ENCODE data around the gene PLK3. TPM values are rescaled to one million over a fixed set of nuclear protein-coding genes. Genes with fewer than 3 reads are reported as not detected.

The PLK3 gene
- total and polyA plus RNA-seq, 10 of the 15 experiments (the other 5 are each of a cell fraction or from before 2014, with no cell fraction given) = 1.5 to 23.2 (median 12.1) TPM

- POLR2A ChIA-PET = interaction anchor here (0.6 to 2.7 kb wide), 9 partner anchors 11 to 527 kb away, joined by 3 to 19 read pairs (median 8); partner anchors contain the start of genes BEST4, PLK3 and RNU5D-1
- peak overlapping the region; percentile 92 for H3K27ac ChIP-seq (ENCODE audit: control insufficient read depth, insufficient read depth)
- intact Hi-C loops (cut with micrococcal nuclease; ENCODE audit: unreplicated experiment) (loop anchor here (2.0 to 5.0 kb wide), 2 partner anchors 41 to 46 kb away; partner anchors contain the start of gene RNU5D-1), in situ Hi-C loops (cut with MboI) (no loop called here)
- ATAC-seq (peak; percentile 1; the same call in 1 of the 3 replicates), DNase-seq (ENCODE audit: low read depth, low spot score) (no peak), FAIRE-seq (no peak)
- WGBS (ENCODE audit: insufficient coverage, insufficient replicate concordance, low lambda C conversion rate, missing lambda C conversion rate) = 6% methylated on average over 12 of the region's 12 CpGs
- no peaks in the 10 kb centered on the region for H3K9me3 ChIP-seq (replicated peaks; ENCODE audit: control insufficient read depth, insufficient read depth, low read length)
- RAD21 ChIA-PET (ENCODE audit: unreplicated experiment) = interaction anchor here (1.1 to 1.5 kb wide), 2 partner anchors 46 to 55 kb away, joined by 3 to 6 read pairs; no protein-coding TSS in a partner anchor
- peak overlapping the region; percentile 99 for H3K9ac ChIP-seq (ENCODE audit: control insufficient read depth, insufficient read depth, low read length)
- H3K36me3 ChIP-seq (ENCODE audit: control insufficient read depth in 2 of 2, insufficient read depth in 2 of 2, low read length in 1 of 2) = peaks cover 8 to 26% of the 10 kb centered on the region in 2 experiments
- SMC1A ChIA-PET (ENCODE audit: uncharacterized antibody, unreplicated experiment) = interaction anchor here (1.5 to 2.3 kb wide), 3 partner anchors 9 to 56 kb away, joined by 5 to 12 read pairs (median 6); partner anchors contain the start of gene RNU5D-1
- no peaks in the 10 kb centered on the region for H3K27me3 ChIP-seq (replicated peaks in 1 of 2; ENCODE audit: control insufficient read depth in 2 of 2, insufficient read depth in 2 of 2, low read length in 1 of 2)
- BruUV-seq (replicated peaks) = no TSS peak
- H2AFZ ChIP-seq (ENCODE audit: control insufficient read depth, low read depth, low read length) = no peak overlapping the region
- H3K4me2 ChIP-seq (ENCODE audit: control insufficient read depth, insufficient read depth) = peak overlapping the region; percentile 73
- H4K20me1 ChIP-seq (ENCODE audit: control insufficient read depth, insufficient read depth) = peaks cover 12% of the 10 kb centered on the region
- peaks cover 43% of the 10 kb centered on the region for H3K79me2 ChIP-seq (ENCODE audit: control insufficient read depth, insufficient read depth, low read length)
- TF ChIP-seq POLR2A (IDR thresholded peaks at IDR 0.05; ENCODE audit: low read depth, low read length) = 0 out of 2 replicates have a peak, but pooled peaks have one; percentile 6
- TF ChIP-seq SP1 (IDR thresholded peaks at IDR 0.05; ENCODE audit: low read depth, low read length) = no peak
- TF ChIP-seq NR2F1 (conservative IDR thresholded peaks at IDR 0.05) = 0 out of 2 replicates have a peak, but pooled peaks have one; percentile 13
- no peak for TF ChIP-seq E4F1 (IDR thresholded peaks at IDR 0.05; ENCODE audit: borderline replicate concordance, partially characterized antibody)
- no peak for TF ChIP-seq RAD21 (IDR thresholded peaks at IDR 0.05; ENCODE audit: insufficient read depth, low read depth, low read length)
- no peak; the same call in 1 of the 2 replicates for TF ChIP-seq RUNX3 (IDR thresholded peaks at IDR 0.05; ENCODE audit: low read length)
- TF ChIP-seq ATF3 (IDR thresholded peaks at IDR 0.05; ENCODE audit: borderline replicate concordance, extremely low read depth, low read depth, low read length) = no peak
- TF ChIP-seq MTA3 (IDR thresholded peaks at IDR 0.05; ENCODE audit: borderline replicate concordance, low read length) = no peak
- H3K4me1 ChIP-seq (ENCODE audit: control insufficient read depth, insufficient read depth, low read length) = peaks cover 13% of the 10 kb centered on the region
- peak overlapping the region; percentile 73 for H3K4me3 ChIP-seq
- CTCF ChIA-PET = interaction anchor here (0.9 to 4.0 kb wide), 7 partner anchors 8 to 55 kb away, joined by 3 to 39 read pairs (median 5); partner anchors contain the start of genes PLK3 and RNU5D-1
Observed at GRCh38 chr1:44776730-44777068, 23.5 kb upstream of the PLK3 start.

Data from GM12878 (cell line).